ENCODE data around the gene RAB28.

RAB28 gene

DNA sequence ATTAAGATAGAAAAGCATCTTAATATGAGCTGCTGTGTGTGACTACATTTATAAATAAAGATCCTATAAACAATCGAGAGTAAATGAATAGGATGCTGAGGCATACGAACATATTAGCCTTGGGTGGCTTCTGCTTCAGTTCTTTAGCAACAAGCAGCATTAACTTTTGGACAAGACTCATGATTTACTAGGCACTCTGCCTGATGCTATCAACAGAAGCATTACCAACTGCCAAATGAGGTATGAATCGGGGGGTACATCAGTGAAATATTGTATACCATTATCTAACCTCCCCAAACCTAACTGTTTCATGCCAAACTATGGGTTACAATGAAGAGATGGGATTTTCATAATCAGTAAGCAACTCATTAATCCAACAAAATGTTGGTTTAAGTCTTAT, 113.1 kb downstream of the RAB28 start:
- no peak for DNase-seq (ENCODE audit: low read depth in 2 of 2)

DNA sequence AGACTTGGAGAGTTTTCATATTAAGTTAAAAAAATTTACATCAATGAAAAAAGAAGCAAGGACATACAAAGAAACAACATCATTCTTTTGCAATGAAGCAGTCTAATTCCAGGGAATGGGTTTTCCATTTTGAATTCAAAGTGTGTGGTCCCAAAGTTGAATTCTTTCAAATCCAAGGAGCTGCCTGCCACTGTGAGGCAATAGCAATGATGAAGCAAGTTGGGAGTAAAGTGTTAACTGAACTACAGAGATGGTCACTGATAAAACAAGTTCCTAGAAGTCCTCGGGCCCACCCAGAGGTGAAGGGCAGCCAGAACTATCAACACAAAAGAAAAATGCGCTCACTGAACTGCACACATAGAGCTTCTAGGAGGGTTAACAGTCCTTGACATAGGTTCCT, 115.9 kb downstream of the RAB28 start:
- no peak for DNase-seq (ENCODE audit: low read depth in 2 of 2)

DNA sequence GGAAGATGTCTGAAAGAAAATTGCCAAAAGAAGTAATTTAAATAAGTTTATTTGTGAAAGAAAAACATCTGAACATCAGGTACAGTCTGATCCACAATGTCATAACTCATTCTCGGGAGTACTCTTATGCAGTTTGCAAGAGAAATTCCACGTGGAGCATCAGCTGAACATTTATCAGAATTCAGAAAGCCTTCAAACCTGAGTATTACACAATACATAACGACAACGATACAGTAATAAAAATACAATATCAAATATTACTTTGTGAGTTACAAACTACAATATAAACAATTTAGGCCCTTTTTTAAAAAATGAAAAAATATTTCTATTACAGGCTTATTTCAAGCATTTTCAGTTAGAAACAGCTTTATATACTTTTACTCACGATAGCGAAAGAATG, 116.4 kb downstream of the RAB28 start:
- no peak for DNase-seq (ENCODE audit: low read depth in 2 of 2)

GRCh38 chr4:13367244-13367643, 116.9 kb downstream of the RAB28 start:
- no peak for DNase-seq (ENCODE audit: low read depth in 2 of 2)

DNA sequence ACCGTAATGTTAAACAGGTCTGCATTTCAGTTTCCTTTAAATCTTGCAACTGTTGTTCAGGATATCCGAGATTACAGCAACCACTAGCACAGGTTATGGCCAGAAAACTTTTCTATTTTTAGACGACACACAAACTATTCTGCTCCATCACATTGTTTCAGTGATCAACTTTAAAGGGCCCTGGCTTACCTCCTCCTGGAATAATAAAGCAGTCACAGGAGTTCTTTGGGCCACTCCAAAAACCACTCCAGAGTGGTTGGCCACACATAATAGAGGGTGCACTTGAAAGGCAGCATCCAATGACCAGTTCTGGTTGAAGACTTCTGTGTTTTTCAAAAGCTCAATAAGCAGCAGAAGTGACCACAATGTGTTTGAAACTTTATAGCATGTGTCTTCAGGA, 118.9 kb downstream of the RAB28 start:
- no peak for DNase-seq (ENCODE audit: low read depth in 2 of 2)

GRCh38 chr4:13364653-13365052, 119.5 kb downstream of the RAB28 start:
- DNase-seq (ENCODE audit: low read depth in 2 of 2), result no peak

DNA sequence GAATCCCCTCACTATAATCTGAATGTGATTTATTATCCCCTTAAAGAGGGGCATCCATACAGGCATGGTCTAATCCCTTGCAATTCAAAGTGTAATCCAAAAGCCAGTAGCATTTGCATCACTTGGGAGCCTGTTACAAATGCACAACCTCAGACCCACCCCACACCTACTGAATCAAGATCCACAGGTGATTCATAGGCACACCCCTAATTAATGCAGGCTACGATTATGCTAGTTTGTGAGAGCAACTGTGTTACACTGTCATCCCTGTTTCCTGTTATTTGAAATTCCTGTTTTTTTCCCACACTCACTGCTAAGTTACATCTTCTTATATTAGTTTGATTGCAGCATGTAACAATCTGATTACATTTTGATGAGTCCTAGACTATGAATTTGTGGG, 120.0 kb downstream of the RAB28 start:
- DNase-seq (ENCODE audit: low read depth in 2 of 2), result no peak

DNA sequence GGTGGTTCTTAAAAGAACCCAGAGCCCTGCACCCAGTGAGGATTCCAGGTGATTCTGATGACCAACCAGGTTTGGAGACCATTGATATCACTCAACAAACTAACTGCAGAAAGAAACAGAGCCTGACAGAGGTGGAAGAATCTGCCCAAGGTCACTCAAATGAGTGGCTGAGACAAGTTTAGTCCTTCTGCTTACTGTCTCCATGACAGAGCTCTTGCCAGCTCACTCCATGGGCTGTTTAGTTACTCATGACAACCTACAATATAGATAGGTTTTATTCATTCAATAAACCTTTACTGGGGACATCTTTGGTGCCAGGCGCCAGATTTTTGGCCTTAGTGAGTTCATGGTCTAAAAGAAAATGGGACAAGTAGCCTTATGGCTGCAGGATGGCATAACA, 124.3 kb downstream of the RAB28 start:
- DNase-seq (ENCODE audit: low read depth in 2 of 2), result no peak

DNA sequence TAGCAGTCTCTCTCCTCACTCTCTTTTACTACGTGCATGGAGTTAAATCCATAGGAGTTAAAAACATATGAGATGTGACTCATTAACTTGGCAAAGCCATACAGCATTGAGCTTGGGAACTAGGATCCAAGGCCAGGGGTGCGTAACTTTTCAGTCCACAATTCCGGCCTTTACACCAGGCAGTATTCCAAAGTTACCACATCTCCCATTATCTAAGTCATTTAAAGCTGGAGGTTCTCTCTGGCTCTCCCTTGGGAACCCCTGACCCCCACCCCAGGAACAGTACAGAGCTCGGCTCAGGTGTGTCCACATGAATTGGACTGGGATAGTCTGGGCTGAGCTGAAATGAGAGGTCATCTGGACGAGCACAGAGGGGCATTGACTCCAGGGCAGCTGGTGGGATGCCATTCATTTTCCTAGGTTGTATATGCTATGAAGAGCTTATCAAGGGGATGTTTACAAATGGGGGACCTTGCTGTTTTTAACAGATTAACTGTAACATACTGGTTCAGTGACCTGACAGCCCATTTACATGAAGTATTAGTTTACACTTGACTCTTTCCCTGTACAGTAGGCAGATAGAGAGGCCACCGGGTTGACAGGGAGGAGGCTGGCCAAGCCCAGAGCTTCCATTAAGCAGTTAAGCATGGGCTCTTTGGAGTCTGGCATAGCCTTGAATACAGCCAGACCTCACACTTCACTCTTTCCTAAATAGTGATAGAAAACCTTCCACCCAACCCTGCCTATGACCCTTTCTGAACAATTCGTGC, 128.8 kb downstream of the RAB28 start:
- no peak for DNase-seq (ENCODE audit: low read depth in 2 of 2)

DNA sequence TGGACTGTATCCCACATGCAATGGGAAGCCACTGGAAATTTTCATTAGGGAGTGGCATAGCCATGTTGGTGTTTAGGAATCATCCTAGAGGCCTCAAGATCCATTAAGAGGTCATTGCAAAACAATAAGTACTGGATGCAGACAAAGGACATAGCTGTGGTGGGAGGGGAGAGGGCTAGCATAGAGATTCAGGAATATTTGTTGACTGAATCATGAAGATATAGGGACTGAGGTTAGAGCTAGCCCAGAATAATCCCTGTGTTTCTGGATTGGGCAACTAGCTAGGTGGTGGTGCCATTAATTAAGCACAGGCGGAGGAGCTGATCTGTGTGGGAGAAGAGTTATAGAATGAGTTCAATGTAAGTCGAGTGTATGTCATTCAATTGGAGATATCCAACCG, 135.0 kb downstream of the RAB28 start:
- no peak for DNase-seq (ENCODE audit: low read depth in 2 of 2)

GRCh38 chr4:13348216-13348615, 135.9 kb downstream of the RAB28 start:
- no peak for DNase-seq (ENCODE audit: low read depth in 2 of 2)

- DNase-seq (ENCODE audit: low read depth in 2 of 2), result no peak
Measured at GRCh38 chr4:13347517-13348125, 136.5 kb downstream of the RAB28 start.

- no peak for DNase-seq (ENCODE audit: low read depth in 2 of 2)
Measured at GRCh38 chr4:13344216-13344615, 139.9 kb downstream of the RAB28 start.

DNA sequence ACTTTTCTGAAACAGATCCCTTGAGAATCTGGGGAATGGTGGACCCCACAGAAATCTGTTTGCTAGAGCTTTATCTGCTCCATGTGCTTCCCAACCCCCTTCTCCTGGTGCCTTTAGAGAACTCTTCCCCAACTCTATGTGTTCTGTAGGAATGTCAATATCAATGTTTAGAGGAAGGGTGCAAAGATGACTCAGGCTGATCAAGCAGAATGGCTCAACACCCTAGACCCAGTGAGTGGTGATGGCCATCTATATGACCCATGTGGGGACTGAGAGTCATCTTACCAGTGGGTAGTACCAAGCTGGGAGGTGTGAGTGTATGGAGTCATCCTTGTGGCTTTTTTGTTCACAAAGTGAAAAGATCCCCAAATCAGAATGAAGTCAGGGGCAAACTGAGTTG, 143.5 kb downstream of the RAB28 start:
- no peak for DNase-seq (ENCODE audit: low read depth in 2 of 2)

DNA sequence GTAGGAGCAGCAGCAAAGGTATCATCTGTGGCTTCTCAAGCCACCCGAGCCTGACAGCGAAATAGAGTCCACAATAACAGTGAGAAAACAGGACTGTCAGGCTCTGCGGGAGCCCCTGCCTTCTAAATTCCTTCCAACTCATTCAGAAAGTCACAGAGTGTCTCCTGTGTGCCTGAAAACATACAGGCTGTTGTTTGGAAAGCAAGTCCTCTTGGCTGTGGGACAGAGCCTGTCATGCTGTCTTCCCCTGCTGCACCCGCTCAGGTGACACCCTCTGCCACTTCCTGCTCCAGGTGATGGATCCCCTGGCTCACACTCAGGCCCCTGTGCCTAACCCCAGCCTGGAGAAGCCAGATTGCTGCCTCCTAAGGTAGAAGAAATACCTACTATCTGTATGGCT, 152.3 kb downstream of the RAB28 start:
- DNase-seq (ENCODE audit: low read depth in 2 of 2), result no peak

- no peak for DNase-seq (ENCODE audit: low read depth in 2 of 2)
Measured at GRCh38 chr4:13329963-13330362, 154.2 kb downstream of the RAB28 start.

DNA sequence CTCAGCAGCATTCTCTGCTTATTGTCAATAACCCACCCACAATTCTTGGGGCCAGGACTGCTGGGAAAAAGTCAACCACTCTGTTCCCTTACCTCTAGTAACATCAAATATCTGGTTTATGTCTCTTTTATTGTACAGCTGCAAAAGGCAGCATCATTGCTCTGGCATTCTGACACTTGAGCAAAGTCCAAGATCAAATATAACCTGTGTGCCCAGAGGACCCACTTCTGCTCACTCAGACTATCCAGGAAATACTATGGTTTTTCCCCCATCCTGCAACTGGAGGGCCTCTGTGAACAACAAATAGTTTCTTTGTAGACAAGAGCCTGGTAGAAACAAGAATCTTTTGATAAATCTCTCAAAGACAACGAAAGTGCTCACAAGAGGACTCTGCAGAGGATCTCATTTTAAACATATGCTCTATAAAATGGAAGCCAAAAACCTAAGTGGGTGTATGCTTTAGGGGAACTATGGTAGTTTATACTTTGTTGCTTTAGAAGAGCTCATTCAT, 154.7 kb downstream of the RAB28 start:
- no peak for DNase-seq (ENCODE audit: low read depth in 2 of 2)

DNA sequence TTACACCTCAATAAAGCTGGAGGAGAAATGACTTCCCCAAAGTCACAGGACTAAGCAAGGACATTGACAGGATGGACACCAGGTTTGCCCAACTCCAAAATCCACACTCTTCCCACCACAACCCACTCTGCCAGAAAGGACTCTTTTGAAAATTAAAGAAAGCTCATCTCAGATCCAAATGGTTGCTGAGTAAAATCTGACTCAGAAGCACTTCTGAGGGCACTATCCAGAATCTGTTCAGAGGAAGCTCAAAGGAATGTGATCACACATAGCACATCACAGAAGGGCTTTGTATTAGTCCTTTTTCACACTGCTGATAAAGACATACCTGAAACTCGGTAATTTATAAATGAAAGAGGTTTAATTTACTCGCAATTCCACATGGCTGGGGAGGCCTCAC, 155.5 kb downstream of the RAB28 start:
- DNase-seq (ENCODE audit: low read depth in 2 of 2), result no peak

DNA sequence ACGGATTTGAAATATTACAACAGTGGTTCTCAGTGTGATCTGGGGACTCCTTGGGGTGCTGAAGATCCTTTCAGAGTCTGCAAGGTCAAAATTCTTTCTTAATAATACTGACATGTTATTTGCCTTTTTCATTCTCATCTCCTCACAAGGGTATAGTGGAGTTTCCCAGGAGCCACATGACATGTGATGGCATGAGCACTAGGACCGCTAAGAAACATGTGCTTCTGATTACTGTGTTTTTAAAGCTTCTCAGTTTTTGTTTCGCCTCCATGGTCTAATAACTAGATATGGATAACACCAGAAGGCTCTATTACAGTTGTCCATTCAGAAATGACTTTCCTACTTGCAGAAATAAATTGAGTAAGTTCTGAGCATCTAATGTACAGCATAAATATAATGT, 156.1 kb downstream of the RAB28 start:
- no peak for DNase-seq (ENCODE audit: low read depth in 2 of 2)

GRCh38 chr4:13325744-13326143, 158.4 kb downstream of the RAB28 start:
- no peak for DNase-seq (ENCODE audit: low read depth in 2 of 2)

DNA sequence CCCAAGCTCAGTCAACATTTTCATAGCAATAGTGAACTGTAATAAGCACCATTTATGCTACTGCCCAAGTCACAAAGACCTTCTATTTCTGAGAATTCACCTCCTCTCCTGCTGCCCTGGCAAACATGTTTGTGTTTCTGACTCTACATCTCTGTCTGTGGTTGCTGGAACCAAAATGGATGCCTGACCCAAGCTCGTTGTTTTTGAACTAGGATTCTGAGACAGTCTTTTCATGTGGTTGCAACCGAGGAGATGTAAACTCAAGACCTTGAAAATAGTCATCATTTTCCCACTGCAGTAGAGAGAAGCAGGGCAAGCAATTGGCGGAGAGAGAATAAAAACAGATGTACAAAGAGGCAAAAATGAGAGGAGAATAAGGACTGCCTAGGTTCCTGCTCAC, 160.2 kb downstream of the RAB28 start:
- no peak for DNase-seq (ENCODE audit: low read depth in 2 of 2)

DNA sequence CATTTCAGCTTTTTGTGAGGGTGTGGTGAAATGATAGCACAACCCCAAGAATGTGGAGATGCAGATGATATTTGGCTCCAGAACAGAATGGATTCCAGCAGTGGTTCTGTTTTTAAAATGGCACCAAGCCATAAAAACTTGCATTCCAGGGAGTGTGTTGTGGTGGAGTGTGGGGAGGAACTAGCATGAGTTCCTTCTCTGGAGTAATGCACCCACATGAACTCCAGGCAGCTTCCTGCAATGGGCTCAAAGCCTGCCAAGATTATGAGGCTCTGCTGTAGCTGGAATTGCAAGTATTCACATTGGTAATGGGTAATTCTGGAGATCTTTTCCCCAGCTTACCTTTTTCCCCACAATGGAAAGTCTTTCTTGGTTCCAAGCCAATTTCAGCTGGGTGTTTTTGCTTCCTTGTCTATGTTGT, 161.4 kb downstream of the RAB28 start:
- DNase-seq (ENCODE audit: low read depth in 2 of 2), result no peak
